HPDE6-E6E7 (cell line): ENCODE measurements around the gene IL4R.
"Not testable (repeated sequence)": the region's sequence is repeated elsewhere in the genome, so short reads cannot be mapped to it uniquely, and the experiment has no call there.

Source experiments
- DNase-seq: peaks from one replicate; pipeline ENCODE4 v3.0.0; 2011; ENCODE audit warnings: missing footprints; ENCODE audit errors: extremely low spot score

IL4R gene

GRCh38 chr16:27288313-27288712 lies 25.5 kb upstream of the IL4R start:
- not testable (repeated sequence) for DNase-seq

DNA sequence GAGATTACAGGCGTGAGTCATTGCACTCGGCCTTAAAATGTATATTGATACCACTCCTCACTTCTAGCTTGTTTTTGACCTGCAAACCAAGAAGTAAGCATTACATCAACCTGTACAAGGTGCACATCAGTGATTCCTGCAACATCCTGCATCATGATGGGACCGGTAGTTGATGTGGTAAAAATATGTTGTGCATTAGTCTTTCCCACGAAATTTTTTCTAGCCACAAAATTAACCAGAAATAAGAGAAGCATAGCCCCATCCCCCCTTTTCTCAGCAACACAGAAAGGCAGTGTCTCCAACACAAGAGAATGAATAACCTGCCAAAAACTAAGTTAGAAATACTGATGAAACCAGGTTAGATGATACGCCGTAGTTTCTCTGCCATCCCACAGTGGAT lies 24.1 kb upstream of the IL4R start:
- no peak for DNase-seq

DNA sequence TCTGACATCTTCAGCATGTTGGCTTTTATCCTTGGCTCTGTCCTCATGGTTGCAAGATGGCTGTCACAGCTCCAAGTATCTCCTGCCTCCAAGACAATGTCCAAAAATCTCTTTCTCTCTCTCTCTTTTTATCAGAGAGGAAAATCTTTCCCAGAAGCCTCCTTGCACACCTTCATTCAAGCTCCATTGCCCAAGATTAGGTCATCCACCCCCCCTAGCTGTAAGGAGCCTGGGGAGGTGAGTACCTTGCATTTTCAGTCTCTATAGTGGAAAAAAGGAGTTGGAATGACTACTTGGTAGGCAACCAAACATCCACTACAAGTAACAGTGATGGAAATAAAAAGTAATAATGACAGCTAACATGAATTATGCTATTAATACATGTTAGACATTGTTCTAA lies 23.2 kb upstream of the IL4R start:
- no peak for DNase-seq

- no peak for DNase-seq
These were observed 22.7 kb upstream of the IL4R start for GRCh38 chr16:27291106-27291505.

DNA sequence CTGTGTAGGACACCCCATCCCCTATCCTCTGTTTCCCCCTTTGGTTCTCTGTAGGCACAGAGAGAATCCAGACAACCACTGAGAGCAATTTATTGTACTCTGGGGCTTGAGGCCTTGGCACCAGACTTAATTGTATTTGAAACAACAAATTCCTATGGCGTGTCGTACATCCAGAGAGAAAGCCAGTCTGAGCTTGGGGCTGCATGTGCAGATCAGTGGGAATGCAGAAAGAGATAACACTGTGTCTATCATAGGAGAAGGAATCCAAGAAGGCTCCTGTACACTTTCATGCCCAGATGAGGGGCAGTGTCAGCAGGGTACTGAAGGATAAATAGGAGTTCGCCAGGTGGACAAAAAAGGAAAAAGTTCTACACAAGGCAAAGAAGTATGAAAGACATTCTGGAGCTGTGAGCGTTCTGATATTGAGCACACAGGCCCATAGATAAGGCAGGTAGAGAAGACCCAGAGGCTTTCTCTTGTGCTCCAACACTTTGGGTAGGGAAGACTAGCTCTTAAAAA lies 22.0 kb upstream of the IL4R start:
- DNase-seq, result no peak

GRCh38 chr16:27293343-27293742 lies 20.4 kb upstream of the IL4R start:
- DNase-seq, result no peak

- no peak for DNase-seq
These were observed 15.6 kb upstream of the IL4R start for GRCh38 chr16:27298132-27298531.

DNA sequence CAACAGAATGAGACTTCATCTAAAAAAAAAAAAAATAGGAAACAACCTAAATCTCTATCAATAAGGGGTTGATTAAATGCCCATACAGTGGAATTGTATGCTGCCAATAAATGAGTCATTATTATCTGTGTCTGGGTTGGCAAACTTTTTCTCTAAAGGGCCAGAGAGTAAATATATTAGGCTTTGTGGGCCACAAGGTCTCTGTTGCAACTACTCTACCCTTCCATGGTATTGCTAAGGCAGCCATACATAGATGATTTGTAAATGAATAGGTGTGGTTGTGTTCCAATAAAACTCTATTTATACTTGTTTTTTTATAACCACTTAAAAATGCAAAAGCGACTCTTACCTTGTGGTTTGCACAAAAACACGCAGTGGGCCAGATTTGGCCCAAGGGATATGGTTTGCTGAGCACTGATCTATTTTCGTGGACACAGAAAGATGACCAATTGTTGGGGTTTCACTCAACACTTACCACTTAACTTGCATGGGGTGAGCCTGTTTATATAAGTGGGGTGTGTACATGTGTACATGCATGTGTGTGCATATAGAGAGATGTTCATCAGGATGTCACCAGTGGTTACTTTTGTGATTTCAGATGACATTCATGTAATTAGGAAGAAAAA lies 12.4 kb upstream of the IL4R start:
- no peak for DNase-seq

GRCh38 chr16:27302126-27302525 lies 11.6 kb upstream of the IL4R start:
- DNase-seq, result no peak

GRCh38 chr16:27303256-27304100 lies 10.3 kb upstream of the IL4R start:
- no peak for DNase-seq

DNA sequence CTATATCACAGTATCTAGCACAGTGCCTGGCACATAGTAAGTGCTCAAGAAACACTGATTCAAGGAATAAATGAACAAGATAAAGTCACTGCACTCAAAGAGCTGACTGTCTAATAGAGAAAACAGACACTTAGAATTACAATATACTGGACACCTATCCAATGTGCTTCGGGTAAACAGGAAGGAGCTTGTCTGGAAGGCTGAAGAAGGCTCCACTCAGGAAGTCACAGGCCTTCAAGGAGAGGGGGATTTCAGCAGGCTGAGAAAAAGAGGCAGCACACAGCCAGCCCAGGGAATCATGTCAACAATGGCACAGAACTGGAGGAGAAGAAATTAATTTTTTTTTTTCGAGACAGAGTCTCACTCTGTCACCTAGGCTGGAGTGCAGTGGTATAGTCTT lies 9.7 kb upstream of the IL4R start:
- DNase-seq, result no peak

DNA sequence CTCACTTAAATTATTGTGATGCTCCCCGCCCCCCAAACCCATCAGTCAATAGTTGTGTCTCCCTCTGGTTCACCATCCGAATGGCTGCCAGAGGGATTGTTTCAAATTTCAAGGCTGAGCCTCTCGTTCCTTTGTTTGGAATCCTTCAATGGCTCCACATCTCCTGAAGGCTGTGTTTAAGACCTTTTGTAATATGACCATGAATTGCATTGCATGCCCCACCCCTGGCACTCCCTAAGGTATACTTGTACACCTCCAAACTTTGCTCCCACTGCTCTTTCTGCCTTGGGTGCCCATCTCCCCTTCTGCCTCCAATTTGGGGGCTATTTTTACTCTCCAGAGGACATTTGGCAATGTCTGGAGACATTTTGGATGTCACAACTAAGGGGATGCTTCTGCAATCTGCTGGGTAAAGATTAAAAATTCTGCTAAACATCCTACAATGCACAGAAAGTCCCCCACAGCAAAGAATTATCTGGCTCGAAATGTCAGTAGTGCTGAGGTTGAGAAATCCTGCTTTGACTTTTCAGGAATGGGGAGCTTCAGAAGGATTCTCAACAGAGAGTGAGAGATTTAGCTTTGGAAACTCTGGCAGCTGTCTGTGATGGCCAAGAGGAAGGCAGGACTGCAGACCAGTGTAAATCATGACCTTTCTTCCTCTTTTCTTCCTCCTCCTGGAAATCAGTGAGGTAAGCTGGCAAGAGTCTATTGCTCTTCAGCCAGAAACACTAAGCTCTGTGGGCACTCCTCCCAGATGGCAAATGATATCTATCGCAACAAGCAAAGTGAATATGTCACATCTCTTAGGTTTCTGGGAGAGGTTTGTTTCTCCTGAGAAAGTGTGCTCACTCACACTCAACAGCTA lies 8.7 kb upstream of the IL4R start:
- DNase-seq, result no peak

- no peak for DNase-seq
These were observed 7.8 kb upstream of the IL4R start for GRCh38 chr16:27305839-27306442.

DNA sequence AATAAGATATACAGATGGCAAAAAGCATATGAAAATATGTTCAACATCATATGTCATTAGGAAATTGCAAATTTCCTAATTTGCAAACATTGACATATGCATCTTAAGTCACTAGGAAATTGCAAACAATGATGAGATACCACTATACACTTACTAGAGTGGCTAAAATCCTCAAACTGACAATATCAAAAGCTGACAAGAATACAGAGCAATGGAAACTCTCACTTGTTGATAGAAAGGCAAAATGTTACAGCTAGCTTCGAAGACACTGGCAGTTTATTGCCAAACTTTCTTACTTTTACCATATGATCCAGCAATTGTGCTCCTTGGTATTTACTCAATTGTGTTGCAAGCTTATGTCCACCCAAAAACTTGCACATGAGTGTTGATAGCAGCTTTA lies 5.0 kb upstream of the IL4R start:
- no peak for DNase-seq

GRCh38 chr16:27310576-27311447 lies 3.0 kb upstream of the IL4R start:
- no peak for DNase-seq

DNA sequence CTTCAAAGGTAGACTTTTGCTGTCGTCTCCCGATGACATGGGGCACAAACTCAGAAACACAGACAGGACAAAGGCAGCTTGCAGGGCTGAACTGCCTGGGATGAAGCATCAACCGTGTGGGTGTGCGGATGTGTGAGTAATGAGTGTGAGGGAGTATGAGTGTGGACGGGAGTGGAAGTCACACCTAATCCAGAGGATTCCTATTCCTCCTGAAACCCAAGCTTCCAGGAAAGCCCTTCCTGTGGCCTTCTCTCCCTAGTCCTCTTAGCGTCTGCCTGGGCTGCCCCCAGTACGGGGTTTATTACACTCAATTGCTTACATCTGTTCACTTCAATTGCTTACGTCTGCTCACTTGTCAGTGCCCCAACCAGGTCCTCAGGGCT lies 2.3 kb upstream of the IL4R start:
- no peak for DNase-seq

DNA sequence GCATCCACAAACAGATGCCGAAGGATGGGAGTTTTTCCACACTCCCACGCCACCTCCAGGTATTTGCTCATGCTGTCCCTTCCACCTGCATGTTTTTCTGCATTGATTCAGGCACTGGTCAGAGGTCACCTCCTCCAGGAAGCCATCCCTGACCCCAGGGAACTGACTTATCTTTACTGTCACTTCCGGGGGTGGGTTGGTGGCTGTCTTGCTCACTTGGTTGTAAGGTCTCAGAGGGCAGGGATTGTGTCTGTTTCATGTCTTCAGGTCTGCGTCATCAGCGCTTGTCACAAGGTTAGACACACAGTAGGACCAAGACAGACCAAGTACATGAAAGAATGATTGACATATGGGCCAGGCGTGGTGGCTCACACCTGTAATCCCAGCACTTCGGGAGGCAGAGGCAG lies 1.9 kb upstream of the IL4R start:
- no peak for DNase-seq

DNA sequence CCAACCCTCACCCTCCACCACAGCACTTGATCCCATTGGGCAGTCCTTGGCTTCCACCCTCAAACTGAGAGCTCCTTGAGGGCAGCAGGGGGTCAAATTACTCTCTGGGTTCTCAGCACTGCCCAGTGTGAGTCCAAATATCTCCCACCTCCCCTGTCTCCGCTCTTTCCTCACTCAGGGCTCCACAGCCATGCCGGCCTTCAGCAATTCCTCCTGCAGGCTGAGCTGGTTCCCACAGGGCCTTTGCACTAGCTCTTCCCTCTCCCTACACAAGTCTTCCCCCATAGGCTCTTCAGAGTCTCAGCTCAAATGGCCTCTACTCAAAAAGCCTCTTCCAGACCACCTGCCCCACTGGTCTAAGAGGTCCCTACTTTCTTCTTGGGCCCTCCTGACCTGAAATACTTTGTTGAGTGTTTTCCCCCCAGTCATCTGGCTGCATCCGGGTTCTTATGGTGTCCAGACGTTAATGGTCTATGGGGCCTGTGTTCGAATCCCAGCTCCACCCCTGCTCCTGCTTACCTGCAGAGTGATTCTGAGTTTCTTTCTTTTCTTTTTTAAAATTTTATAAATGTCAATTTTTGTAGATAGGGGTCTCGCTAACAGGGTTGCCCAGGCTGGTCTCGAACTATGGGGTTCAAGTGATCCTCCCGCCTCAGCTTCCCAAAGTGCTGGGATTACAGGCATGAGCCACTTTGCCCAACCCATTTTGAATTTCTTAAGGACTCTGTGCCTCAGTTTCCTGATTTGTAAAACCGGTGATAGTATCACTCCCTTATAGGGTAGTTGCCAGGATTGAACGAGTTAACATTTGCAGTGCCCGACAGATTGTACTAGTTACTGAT lies 973 bp upstream of the IL4R start:
- DNase-seq, result no peak

DNA sequence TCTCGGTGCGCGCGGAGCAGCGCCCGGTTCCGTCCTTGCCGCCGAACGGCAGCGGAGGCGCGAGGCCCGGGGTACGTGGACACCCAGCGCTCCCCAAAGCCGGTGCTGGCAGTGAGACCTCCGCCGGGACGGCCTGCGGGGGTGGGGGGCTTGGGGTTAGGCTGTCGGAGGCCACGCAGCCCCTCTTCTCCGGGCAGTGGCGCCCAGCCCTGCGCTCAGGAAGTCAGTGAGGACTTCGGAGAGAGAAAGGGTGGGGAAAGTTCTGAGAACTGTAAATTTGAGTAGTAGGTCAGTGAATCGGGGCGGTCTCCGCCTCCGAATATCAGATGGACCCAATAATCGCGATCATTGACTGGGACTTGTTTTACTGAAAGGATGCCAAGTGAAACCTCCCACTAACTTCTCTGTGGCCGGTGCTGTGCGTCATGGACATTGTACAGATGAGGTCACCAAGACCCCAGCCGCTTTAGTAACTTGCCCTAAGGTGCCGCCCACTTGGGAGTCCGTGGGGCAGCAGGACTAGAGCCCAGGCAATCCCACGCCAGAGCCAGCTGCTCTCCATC lies 468 bp downstream of the IL4R start:
- no peak for DNase-seq

DNA sequence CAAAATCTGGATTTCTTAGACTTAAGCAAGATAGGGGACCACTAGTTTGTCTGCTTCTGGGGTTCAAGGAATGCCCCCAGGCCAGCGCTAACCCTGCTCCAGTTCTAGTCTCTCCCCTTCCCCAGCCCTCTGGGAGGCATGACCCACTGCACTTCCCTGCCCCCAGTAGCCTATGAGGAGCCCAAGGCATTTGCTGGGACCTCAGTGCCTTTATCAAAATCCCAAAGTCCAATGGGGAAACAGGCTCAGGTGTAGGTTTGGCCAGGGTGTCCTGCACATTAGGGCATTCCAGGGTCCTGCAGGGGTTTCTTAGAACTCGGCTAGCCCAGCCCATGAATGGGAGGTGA lies 1.2 kb downstream of the IL4R start:
- DNase-seq, result no peak
